ENCODE data around the gene ITPR2. TPM values are rescaled to one million over a fixed set of nuclear protein-coding genes. Genes with fewer than 3 reads are reported as not detected.

The ITPR2 gene
- total RNA-seq, 4 donors from 2014 or later = 42.8 to 62.5 (median 52.1) TPM

- 81 to 82% methylated on average over 3 of the region's 3 CpGs for WGBS, 2 donors
- TF ChIP-seq CTCF (IDR thresholded peaks at IDR 0.05) (no peak), POLR2A (IDR thresholded peaks at IDR 0.05) (no peak)
- DNase-seq (ENCODE audit: low spot score in 2 of 2) = no peak
- no peak overlapping the region for H3K4me3 ChIP-seq (ENCODE audit: low read depth, poor library complexity, severe bottlenecking)
- intact Hi-C loops (cut with DNase I; ENCODE audit: low total_unique reads) = no loop called here
Observed at GRCh38 chr12:26711569-26711968, 121.4 kb downstream of the ITPR2 start.

DNA sequence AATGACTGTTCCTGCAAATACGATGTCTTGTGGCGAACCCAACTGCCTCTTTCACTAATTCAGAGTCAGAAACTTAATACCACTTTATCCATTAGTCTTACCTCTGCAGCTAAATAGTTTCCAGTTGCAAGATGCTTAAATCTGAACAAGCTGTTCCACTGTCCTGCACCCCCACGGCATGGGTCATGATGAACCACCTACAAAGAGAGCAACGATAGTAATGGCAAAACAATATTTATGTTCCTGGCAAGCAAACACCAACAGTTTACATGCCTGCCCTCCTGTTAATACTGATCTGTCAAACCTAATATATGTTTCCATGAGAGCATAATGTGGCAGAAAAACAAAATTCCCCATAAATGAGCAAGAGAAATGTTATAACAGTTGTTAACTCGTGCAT, 121.9 kb downstream of the ITPR2 start:
- TF ChIP-seq CTCF (IDR thresholded peaks at IDR 0.05) (no peak), POLR2A (IDR thresholded peaks at IDR 0.05) (no peak)

GRCh38 chr12:26705851-26706250, 127.1 kb downstream of the ITPR2 start:
- WGBS, 2 donors = 92 to 94% methylated on average over 2 of the region's 2 CpGs
- TF ChIP-seq POLR2A (IDR thresholded peaks at IDR 0.05) = no peak
- no peak for TF ChIP-seq CTCF (IDR thresholded peaks at IDR 0.05)
- DNase-seq (ENCODE audit: low spot score in 2 of 2) = no peak
- H3K4me3 ChIP-seq (ENCODE audit: low read depth, poor library complexity, severe bottlenecking) = no peak overlapping the region
- intact Hi-C loops (cut with DNase I; ENCODE audit: low total_unique reads) = no loop called here

More for the DNA sequence above, 121.9 kb downstream of the ITPR2 start:
- intact Hi-C loops (cut with DNase I; ENCODE audit: low total_unique reads) = no loop called here
- DNase-seq (ENCODE audit: low spot score in 2 of 2) = no peak
- 73 to 77% methylated on average over 5 of the region's 5 CpGs for WGBS, 2 donors
- no peak overlapping the region for H3K4me3 ChIP-seq (ENCODE audit: low read depth, poor library complexity, severe bottlenecking)

DNA sequence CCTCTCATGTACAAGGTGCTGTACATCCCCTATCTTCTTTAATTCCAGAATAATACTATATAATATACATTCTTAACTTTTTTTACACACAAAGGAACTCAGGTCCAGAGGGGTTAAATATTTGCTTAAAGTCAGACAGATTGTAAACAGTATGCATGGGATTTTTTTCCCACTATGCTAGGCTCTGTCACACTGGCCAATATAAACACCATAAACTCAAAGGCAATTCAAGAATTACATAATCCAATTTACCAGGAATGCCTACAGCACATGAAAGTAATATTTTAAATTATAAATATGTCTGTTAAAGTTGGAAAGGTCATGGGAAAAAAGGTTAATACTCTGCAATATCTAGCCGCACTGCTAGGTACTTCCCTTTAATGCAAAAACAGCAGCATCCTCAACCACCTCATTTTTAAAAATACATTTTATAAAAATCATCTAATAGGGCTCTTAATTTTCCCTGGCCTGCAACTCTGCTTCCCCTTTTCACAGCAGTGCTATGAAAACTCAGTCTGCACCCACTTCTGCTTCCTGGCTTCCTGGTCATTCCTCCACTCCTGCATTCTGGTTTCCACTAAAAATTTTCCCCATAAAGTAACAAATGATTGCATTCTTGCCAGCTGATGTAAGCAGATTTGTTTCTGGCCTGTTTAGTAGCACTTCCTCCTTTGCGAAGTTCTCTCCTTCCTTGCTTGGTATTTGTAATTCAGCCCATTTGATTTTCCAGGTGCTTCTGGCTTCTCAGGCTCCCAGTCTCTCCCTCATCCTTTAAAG, 128.1 kb downstream of the ITPR2 start:
- TF ChIP-seq POLR2A (IDR thresholded peaks at IDR 0.05) (no peak), CTCF (IDR thresholded peaks at IDR 0.05) (no peak)
- H3K4me3 ChIP-seq (ENCODE audit: low read depth, poor library complexity, severe bottlenecking) = no peak overlapping the region
- WGBS, 2 donors = 35 to 43% methylated on average over 2 of the region's 2 CpGs
- no peak for DNase-seq (ENCODE audit: low spot score in 2 of 2)
- intact Hi-C loops (cut with DNase I; ENCODE audit: low total_unique reads) = no loop called here

DNA sequence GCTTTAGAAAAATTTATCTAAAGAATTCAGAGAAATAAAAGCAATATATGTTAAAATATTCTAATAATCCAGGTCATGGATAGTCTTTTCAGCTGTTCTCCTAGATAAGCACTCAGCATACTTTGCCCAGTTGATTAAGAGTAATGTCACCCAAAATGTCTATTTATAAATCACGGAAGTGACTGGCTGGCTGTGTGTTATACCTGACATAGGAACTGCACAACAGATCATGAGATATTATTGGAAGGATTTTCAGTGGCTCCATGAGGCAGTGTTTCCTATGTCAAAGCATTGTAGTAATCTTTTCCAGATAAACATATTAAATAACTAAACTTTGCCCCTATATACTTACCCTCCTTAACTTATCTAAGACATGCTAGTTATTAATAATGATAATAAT, 128.8 kb downstream of the ITPR2 start:
- no peak overlapping the region for H3K4me3 ChIP-seq (ENCODE audit: low read depth, poor library complexity, severe bottlenecking)
- TF ChIP-seq CTCF (IDR thresholded peaks at IDR 0.05) (no peak), POLR2A (IDR thresholded peaks at IDR 0.05) (no peak)
- no peak for DNase-seq (ENCODE audit: low spot score in 2 of 2)
- intact Hi-C loops (cut with DNase I; ENCODE audit: low total_unique reads) = no loop called here
- WGBS, 2 donors = 61 to 74% methylated on average over 1 of the region's 1 CpG

GRCh38 chr12:26702741-26703140, 130.3 kb downstream of the ITPR2 start:
- 91 to 92% methylated on average over 4 of the region's 4 CpGs for WGBS, 2 donors
- DNase-seq (ENCODE audit: low spot score in 2 of 2) = no peak
- intact Hi-C loops (cut with DNase I; ENCODE audit: low total_unique reads) = no loop called here
- TF ChIP-seq POLR2A (IDR thresholded peaks at IDR 0.05) (no peak), CTCF (IDR thresholded peaks at IDR 0.05) (no peak)
- H3K4me3 ChIP-seq (ENCODE audit: low read depth, poor library complexity, severe bottlenecking) = no peak overlapping the region

Data from lower leg skin (tissue), 4 donors.